ENCODE measurements around the gene ZNF358.

The ZNF358 gene

GRCh38 chr19:7560255-7560654 is 44.4 kb downstream of the ZNF358 start:
- no peak for TF ChIP-seq ZFX (IDR thresholded peaks at IDR 0.05)
- TF ChIP-seq, protein P1, sequence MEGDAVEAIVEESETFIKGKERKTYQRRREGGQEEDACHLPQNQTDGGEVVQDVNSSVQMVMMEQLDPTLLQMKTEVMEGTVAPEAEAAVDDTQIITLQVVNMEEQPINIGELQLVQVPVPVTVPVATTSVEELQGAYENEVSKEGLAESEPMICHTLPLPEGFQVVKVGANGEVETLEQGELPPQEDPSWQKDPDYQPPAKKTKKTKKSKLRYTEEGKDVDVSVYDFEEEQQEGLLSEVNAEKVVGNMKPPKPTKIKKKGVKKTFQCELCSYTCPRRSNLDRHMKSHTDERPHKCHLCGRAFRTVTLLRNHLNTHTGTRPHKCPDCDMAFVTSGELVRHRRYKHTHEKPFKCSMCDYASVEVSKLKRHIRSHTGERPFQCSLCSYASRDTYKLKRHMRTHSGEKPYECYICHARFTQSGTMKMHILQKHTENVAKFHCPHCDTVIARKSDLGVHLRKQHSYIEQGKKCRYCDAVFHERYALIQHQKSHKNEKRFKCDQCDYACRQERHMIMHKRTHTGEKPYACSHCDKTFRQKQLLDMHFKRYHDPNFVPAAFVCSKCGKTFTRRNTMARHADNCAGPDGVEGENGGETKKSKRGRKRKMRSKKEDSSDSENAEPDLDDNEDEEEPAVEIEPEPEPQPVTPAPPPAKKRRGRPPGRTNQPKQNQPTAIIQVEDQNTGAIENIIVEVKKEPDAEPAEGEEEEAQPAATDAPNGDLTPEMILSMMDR (conservative IDR thresholded peaks at IDR 0.05), result no peak
- no peak overlapping the region for H3K27ac ChIP-seq

- no peak overlapping the region for H3K27ac ChIP-seq
- TF ChIP-seq ZFX (IDR thresholded peaks at IDR 0.05), result no peak
- TF ChIP-seq, protein P1 (conservative IDR thresholded peaks at IDR 0.05), result no peak
Measured at GRCh38 chr19:7561325-7561724, 45.4 kb downstream of the ZNF358 start.

GRCh38 chr19:7562646-7563393 is 46.9 kb downstream of the ZNF358 start:
- no peak for TF ChIP-seq ZFX (IDR thresholded peaks at IDR 0.05)
- TF ChIP-seq, protein P1 (conservative IDR thresholded peaks at IDR 0.05), result no peak
- H3K27ac ChIP-seq, result no peak overlapping the region

- H3K27ac ChIP-seq, result no peak overlapping the region
- TF ChIP-seq ZFX (IDR thresholded peaks at IDR 0.05), result no peak
- TF ChIP-seq, protein P1 (conservative IDR thresholded peaks at IDR 0.05), result no peak
Measured at GRCh38 chr19:7564866-7565265, 49.0 kb downstream of the ZNF358 start.

DNA sequence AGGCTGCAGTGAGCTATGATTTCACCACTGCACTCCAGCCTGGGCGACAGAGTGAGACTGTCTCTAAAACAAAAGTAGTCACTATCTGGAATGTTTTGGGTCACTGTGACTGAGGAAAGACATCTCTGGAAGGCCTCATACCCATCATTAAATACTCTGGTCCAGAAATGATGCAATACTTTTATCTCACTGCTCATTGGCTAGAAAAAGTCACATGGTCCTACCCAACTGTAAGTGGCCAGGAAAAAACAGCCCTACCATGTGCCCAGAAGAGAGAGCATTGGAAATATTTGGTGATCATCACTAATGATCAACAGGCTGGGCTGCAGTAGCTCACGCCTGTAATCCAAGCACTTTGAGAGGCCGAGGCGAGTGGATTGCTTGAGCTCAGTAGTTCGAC is 49.4 kb downstream of the ZNF358 start:
- no peak overlapping the region for H3K27ac ChIP-seq

More for the DNA sequence above, 49.4 kb downstream of the ZNF358 start:
- TF ChIP-seq, protein P1 (conservative IDR thresholded peaks at IDR 0.05), result no peak
- no peak for TF ChIP-seq ZFX (IDR thresholded peaks at IDR 0.05)
